Loucy (cell line): ENCODE results near the gene HCN2.

Experiments
- H2AFZ ChIP-seq: fragments of 200-600 bp; sonication (generic); 2 replicates; pipeline ENCODE4 v1.6.0; 2016; ENCODE audit warnings: antibody characterized with exemption, mild to moderate bottlenecking, low read length, moderate library complexity
- H3F3A ChIP-seq: fragments of 200-600 bp; 2 replicates; pipeline ENCODE4 v1.6.0; 2016; ENCODE audit warnings: antibody characterized with exemption, low read depth, mild to moderate bottlenecking
- H3K27me3 ChIP-seq: fragments of 200-600 bp; sonication (generic); 2 replicates; pipeline ENCODE4 v1.6.1; 2014; ENCODE audit warnings: low read length, mild to moderate bottlenecking; ENCODE audit not compliant: insufficient read depth, poor library complexity, severe bottlenecking
- H3K36me3 ChIP-seq: fragments of 200-600 bp; sonication (generic); 2 replicates; pipeline ENCODE4 v1.6.1; 2016; ENCODE audit warnings: low read length; ENCODE audit not compliant: insufficient read depth
- H3K4me1 ChIP-seq: fragments of 200-600 bp; sonication (generic); 2 replicates; pipeline ENCODE4 v1.5.1; 2014; ENCODE audit warnings: low read length, mild to moderate bottlenecking; ENCODE audit not compliant: insufficient read depth, poor library complexity, severe bottlenecking
- H3K4me2 ChIP-seq: fragments of 200-600 bp; sonication (generic); 2 replicates; pipeline ENCODE4 v1.6.0; 2014; ENCODE audit warnings: antibody characterized with exemption, low read length, low read depth, mild to moderate bottlenecking; ENCODE audit not compliant: poor library complexity, severe bottlenecking
- H3K4me3 ChIP-seq: fragments of 200-600 bp; sonication (generic); 2 replicates; pipeline ENCODE4 v1.5.1; 2014; ENCODE audit warnings: low read length, mild to moderate bottlenecking, mixed read lengths; ENCODE audit not compliant: poor library complexity, severe bottlenecking
- H3K79me2 ChIP-seq: fragments of 200-600 bp; sonication (generic); 2 replicates; pipeline ENCODE4 v1.6.1; 2014; ENCODE audit warnings: low read length; ENCODE audit not compliant: insufficient read depth
- H3K9ac ChIP-seq: fragments of 200-600 bp; sonication (generic); 2 replicates; pipeline ENCODE4 v1.6.0; 2014; ENCODE audit warnings: mild to moderate bottlenecking, low read depth, low read length, moderate library complexity; ENCODE audit not compliant: poor library complexity, severe bottlenecking
- H3K9me2 ChIP-seq: fragments of 200-600 bp; sonication (generic); replicated peaks from 2 replicates; pipeline ENCODE4 v1.6.1; 2016; ENCODE audit warnings: low read depth, low read length, mixed read lengths
- H3K9me3 ChIP-seq: fragments of 200-600 bp; sonication (generic); 2 replicates; pipeline ENCODE4 v1.6.1; 2014; ENCODE audit warnings: mild to moderate bottlenecking, antibody characterized with exemption, low read length, low read depth; ENCODE audit not compliant: insufficient read depth
- H4K20me1 ChIP-seq: fragments of 200-600 bp; sonication (generic); 2 replicates; pipeline ENCODE4 v1.6.0; 2014; ENCODE audit warnings: antibody characterized with exemption, low read length, mild to moderate bottlenecking; ENCODE audit not compliant: insufficient read depth, poor library complexity, severe bottlenecking
- EZH2phosphoT487 ChIP-seq: fragments of 200-600 bp; IDR thresholded peaks from 2 replicates; pipeline ENCODE4 v1.6.1; 2018; ENCODE audit warnings: antibody characterized with exemption, mild to moderate bottlenecking, moderate library complexity, borderline replicate concordance
- TF ChIP-seq, protein P1 (sequence below): fragments of 200-600 bp; sonication (generic); conservative IDR thresholded peaks from 2 replicates; pipeline ENCODE4 v1.5.1; 2014; ENCODE audit warnings: mild to moderate bottlenecking, antibody characterized with exemption, low read length

HCN2 gene

GRCh38 chr19:589693-590395, at the start of gene HCN2:
HCN2 (plus strand) TSS chr19:589881; CDS start chr19:589946, 65 bp downstream.
- H3K9me3 ChIP-seq, result no peaks in the 10 kb centered on the region
- H2AFZ ChIP-seq, result no peak within 1 kb of the TSS
- H3F3A ChIP-seq, result no peaks in the 10 kb centered on the region
- H3K9me2 ChIP-seq, result no peaks in the 10 kb centered on the region
- H3K79me2 ChIP-seq, result no peaks in the 10 kb centered on the region
- no peaks in the 10 kb centered on the region for H4K20me1 ChIP-seq
- peaks cover 6% of the 10 kb centered on the region for H3K4me1 ChIP-seq
- H3K36me3 ChIP-seq, result no peaks in the 10 kb centered on the region
- TF ChIP-seq EZH2phosphoT487, result no peak
- TF ChIP-seq, protein P1, sequence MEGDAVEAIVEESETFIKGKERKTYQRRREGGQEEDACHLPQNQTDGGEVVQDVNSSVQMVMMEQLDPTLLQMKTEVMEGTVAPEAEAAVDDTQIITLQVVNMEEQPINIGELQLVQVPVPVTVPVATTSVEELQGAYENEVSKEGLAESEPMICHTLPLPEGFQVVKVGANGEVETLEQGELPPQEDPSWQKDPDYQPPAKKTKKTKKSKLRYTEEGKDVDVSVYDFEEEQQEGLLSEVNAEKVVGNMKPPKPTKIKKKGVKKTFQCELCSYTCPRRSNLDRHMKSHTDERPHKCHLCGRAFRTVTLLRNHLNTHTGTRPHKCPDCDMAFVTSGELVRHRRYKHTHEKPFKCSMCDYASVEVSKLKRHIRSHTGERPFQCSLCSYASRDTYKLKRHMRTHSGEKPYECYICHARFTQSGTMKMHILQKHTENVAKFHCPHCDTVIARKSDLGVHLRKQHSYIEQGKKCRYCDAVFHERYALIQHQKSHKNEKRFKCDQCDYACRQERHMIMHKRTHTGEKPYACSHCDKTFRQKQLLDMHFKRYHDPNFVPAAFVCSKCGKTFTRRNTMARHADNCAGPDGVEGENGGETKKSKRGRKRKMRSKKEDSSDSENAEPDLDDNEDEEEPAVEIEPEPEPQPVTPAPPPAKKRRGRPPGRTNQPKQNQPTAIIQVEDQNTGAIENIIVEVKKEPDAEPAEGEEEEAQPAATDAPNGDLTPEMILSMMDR, result no peak
- no peak within 1 kb of the TSS for H3K4me2 ChIP-seq
- H3K9ac ChIP-seq, result no peak within 1 kb of the TSS
- no peaks in the 10 kb centered on the region for H3K27me3 ChIP-seq
- no peak within 1 kb of the TSS for H3K4me3 ChIP-seq

GRCh38 chr19:540867-541637, 48.6 kb upstream of the HCN2 start:
- Histone ChIP-seq H3K9me2 (no peaks in the 10 kb centered on the region), H3F3A (no peaks in the 10 kb centered on the region), H2AFZ (no peak overlapping the region), H3K4me3 (no peak overlapping the region), H3K9ac (no peak overlapping the region), H3K79me2 (peaks cover 7% of the 10 kb centered on the region; the same call in 1 of the 2 replicates), H4K20me1 (no peaks in the 10 kb centered on the region), H3K36me3 (peaks cover 33% of the 10 kb centered on the region; the same call in 1 of the 2 replicates), H3K27me3 (no peaks in the 10 kb centered on the region), H3K9me3 (no peaks in the 10 kb centered on the region), H3K4me1 (no peaks in the 10 kb centered on the region), H3K4me2 (no peak overlapping the region)
- TF ChIP-seq, protein P1, result no peak
- TF ChIP-seq EZH2phosphoT487, result no peak

GRCh38 chr19:541699-542098, 48.0 kb upstream of the HCN2 start:
- H3K9me2 ChIP-seq, result no peaks in the 10 kb centered on the region
- H3K4me2 ChIP-seq, result no peak overlapping the region
- H3K36me3 ChIP-seq, result peaks cover 26% of the 10 kb centered on the region; the same call in 1 of the 2 replicates

More at GRCh38 chr19:541699-542098, 48.0 kb upstream of the HCN2 start:
- no peaks in the 10 kb centered on the region for H3K4me1 ChIP-seq
- H3K27me3 ChIP-seq, result no peaks in the 10 kb centered on the region
- H4K20me1 ChIP-seq, result no peaks in the 10 kb centered on the region
- TF ChIP-seq EZH2phosphoT487, result no peak
- TF ChIP-seq, protein P1, result no peak
- no peak overlapping the region for H2AFZ ChIP-seq
- H3K9ac ChIP-seq, result no peak overlapping the region
- H3K9me3 ChIP-seq, result no peaks in the 10 kb centered on the region
- no peak overlapping the region for H3K4me3 ChIP-seq
- H3F3A ChIP-seq, result no peaks in the 10 kb centered on the region
- peaks cover under 1% of the 10 kb centered on the region; the same call in 1 of the 2 replicates for H3K79me2 ChIP-seq
